ENCODE data around the gene PSMB9. TPM values are rescaled to one million over a fixed set of nuclear protein-coding genes. Genes with fewer than 3 reads are reported as not detected.
A peak's percentile ranks its signal among the peaks of the same experiment; 100 is the strongest.
"Not testable (repeated sequence)": the region's sequence is repeated elsewhere in the genome, so short reads cannot be mapped to it uniquely, and the experiment has no call there.

Gene PSMB9
- total and polyA plus RNA-seq, 4 donors: 14.4 to 183 (median 61.9) TPM

DNA sequence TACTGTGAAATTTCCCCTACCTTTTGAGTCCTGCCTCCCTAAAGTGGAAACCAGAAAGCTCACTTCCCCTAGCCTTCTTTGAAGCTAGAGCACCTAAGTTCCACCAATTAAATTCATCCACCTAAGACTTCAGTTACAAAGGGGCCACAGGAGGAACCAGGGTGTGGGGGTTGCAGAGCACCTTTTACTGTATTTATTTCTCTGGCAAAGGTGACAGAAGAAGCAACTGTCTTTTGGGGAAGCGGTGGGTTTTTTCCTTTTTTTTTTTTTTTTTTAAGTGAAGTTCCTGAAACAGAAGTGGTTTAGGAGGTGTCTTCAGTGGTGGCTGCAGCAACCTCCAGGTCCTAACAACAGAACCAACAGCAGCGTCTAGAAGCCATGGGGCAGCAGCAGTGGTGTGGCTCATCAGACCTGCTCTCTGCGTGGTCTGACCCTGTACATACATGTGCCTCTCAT, 13.1 kb downstream of the PSMB9 start:
- no peaks in the 10 kb centered on the region for H3K9me3 ChIP-seq (ENCODE audit: control insufficient read depth in 4 of 4, insufficient read depth in 3 of 4, low read length in 3 of 4)
- TF ChIP-seq, protein P1, sequence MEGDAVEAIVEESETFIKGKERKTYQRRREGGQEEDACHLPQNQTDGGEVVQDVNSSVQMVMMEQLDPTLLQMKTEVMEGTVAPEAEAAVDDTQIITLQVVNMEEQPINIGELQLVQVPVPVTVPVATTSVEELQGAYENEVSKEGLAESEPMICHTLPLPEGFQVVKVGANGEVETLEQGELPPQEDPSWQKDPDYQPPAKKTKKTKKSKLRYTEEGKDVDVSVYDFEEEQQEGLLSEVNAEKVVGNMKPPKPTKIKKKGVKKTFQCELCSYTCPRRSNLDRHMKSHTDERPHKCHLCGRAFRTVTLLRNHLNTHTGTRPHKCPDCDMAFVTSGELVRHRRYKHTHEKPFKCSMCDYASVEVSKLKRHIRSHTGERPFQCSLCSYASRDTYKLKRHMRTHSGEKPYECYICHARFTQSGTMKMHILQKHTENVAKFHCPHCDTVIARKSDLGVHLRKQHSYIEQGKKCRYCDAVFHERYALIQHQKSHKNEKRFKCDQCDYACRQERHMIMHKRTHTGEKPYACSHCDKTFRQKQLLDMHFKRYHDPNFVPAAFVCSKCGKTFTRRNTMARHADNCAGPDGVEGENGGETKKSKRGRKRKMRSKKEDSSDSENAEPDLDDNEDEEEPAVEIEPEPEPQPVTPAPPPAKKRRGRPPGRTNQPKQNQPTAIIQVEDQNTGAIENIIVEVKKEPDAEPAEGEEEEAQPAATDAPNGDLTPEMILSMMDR (IDR thresholded peaks at IDR 0.05; ENCODE audit: control extremely low read depth, extremely low read depth): no peak
- peaks cover 0 to 1% (median 0%) of the 10 kb centered on the region in 4 donors for H3K36me3 ChIP-seq (ENCODE audit: control insufficient read depth in 4 of 4, insufficient read depth in 4 of 4, low read length in 4 of 4)
- H3K4me1 ChIP-seq (ENCODE audit: control insufficient read depth in 5 of 5, insufficient read depth in 5 of 5, low read length in 5 of 5): peaks cover 0 to 10% (median 0%) of the 10 kb centered on the region in 5 donors
- WGBS, 2 donors: 28 to 68% methylated on average over 3 of the region's 3 CpGs
- DNase-seq (no peak), ATAC-seq (ENCODE audit: insufficient read depth, low FRiP score) (no peak)
- no peak overlapping the region for H3K9ac ChIP-seq (ENCODE audit: insufficient read depth in 1 of 2, low read length in 2 of 2)
- no peak overlapping the region for H3K4me3 ChIP-seq
- H3K27me3 ChIP-seq (ENCODE audit: control insufficient read depth in 3 of 3, insufficient read depth in 3 of 3, low read length in 2 of 3): peaks cover 0 to 45% (median 13%) of the 10 kb centered on the region in 3 donors
- no peak overlapping the region for H3K27ac ChIP-seq (ENCODE audit: low read depth in 1 of 2, low read length in 1 of 2)

DNA sequence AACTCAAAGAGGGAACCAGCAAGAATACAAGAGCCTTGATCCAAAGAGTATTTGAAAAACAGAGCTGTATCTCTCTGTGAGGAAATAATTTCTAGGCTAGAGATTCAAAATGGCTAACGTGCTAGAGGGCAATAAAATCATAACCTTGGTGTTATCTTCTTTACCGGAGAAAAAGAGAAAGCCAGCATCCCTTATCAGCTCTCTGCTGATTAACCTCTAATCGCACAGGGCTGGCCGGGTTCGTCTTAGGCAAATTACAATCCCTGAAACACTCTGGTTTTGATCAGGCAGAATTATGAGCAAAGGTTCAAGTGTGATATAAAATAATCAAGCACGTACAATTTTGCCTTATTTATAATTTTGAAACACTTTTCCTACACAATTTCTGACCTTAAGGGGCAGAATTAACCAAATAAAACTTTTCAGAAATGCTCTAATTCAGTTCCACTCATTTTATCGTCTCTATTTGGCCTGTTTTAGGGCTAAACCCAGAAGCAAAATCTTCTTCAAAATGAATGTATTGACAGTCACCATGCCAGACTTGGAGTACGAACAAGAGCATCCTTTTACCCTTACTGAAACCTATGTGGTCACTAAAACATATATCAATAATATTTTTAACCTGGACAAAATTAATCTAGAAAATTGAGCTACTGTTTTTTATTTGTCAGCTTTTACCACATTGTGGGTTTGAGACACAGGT, 13.7 kb downstream of the PSMB9 start:
- Histone ChIP-seq H3K27me3 (ENCODE audit: control insufficient read depth in 3 of 3, insufficient read depth in 3 of 3, low read length in 2 of 3) (peaks cover 0 to 45% (median 13%) of the 10 kb centered on the region in 3 donors), H3K27ac (ENCODE audit: low read depth in 1 of 2, low read length in 1 of 2) (no peak overlapping the region), H3K36me3 (ENCODE audit: control insufficient read depth in 4 of 4, insufficient read depth in 4 of 4, low read length in 4 of 4) (peaks cover 0 to 1% (median 0%) of the 10 kb centered on the region in 4 donors), H3K9me3 (ENCODE audit: control insufficient read depth in 4 of 4, insufficient read depth in 3 of 4, low read length in 3 of 4) (no peaks in the 10 kb centered on the region), H3K4me1 (ENCODE audit: control insufficient read depth in 5 of 5, insufficient read depth in 5 of 5, low read length in 5 of 5) (peaks cover 0 to 10% (median 0%) of the 10 kb centered on the region in 5 donors), H3K9ac (ENCODE audit: insufficient read depth in 1 of 2, low read length in 2 of 2) (no peak overlapping the region), H3K4me3 (no peak overlapping the region)
- DNase-seq (no peak), ATAC-seq (ENCODE audit: insufficient read depth, low FRiP score) (no peak)
- TF ChIP-seq, protein P1 (IDR thresholded peaks at IDR 0.05; ENCODE audit: control extremely low read depth, extremely low read depth): no peak
- 55 to 67% methylated on average over 8 of the region's 8 CpGs for WGBS, 2 donors

DNA sequence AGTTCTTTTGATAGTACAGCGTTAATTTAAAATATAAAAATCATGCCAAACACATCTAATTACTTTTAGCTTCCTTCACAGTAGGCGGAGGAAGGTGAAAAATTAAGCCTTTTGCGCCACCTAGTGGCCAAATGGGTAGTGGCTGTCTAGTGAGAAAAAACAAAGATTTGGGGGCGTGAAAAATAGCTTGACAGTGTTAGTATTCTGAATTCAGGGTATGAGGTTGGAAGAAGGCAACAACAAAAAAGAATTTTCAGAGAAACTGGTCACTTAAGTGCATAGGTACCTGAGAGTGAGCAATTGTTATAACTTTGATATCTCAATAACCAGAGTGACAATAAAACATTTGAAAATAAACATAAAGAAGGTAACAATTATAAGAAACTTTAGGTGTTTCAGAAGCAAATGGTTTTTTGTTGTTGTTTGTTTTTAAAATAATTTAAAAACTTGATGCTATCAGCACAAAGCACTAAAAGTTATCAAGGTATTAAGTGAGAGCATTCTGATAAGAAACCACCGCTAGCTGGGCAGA, 14.3 kb downstream of the PSMB9 start:
- peaks cover 0 to 10% (median 0%) of the 10 kb centered on the region in 5 donors for H3K4me1 ChIP-seq (ENCODE audit: control insufficient read depth in 5 of 5, insufficient read depth in 5 of 5, low read length in 5 of 5)
- H3K36me3 ChIP-seq (ENCODE audit: control insufficient read depth in 4 of 4, insufficient read depth in 4 of 4, low read length in 4 of 4): peaks cover 0 to 1% (median 0%) of the 10 kb centered on the region in 4 donors
- WGBS, 2 donors: 16 to 19% methylated on average over 5 of the region's 5 CpGs
- no peak overlapping the region for H3K27ac ChIP-seq (ENCODE audit: low read depth in 1 of 2, low read length in 1 of 2)
- TF ChIP-seq, protein P1 (IDR thresholded peaks at IDR 0.05; ENCODE audit: control extremely low read depth, extremely low read depth): peak; percentile 96
- no peaks in the 10 kb centered on the region for H3K9me3 ChIP-seq (ENCODE audit: control insufficient read depth in 4 of 4, insufficient read depth in 3 of 4, low read length in 3 of 4)
- DNase-seq (peak; percentile 82 to 89 (median 89)), ATAC-seq (ENCODE audit: insufficient read depth, low FRiP score) (no peak)
- H3K27me3 ChIP-seq (ENCODE audit: control insufficient read depth in 3 of 3, insufficient read depth in 3 of 3, low read length in 2 of 3): peaks cover 0 to 43% (median 13%) of the 10 kb centered on the region in 3 donors
- H3K9ac ChIP-seq (ENCODE audit: insufficient read depth in 1 of 2, low read length in 2 of 2): no peak overlapping the region
- no peak overlapping the region for H3K4me3 ChIP-seq

DNA sequence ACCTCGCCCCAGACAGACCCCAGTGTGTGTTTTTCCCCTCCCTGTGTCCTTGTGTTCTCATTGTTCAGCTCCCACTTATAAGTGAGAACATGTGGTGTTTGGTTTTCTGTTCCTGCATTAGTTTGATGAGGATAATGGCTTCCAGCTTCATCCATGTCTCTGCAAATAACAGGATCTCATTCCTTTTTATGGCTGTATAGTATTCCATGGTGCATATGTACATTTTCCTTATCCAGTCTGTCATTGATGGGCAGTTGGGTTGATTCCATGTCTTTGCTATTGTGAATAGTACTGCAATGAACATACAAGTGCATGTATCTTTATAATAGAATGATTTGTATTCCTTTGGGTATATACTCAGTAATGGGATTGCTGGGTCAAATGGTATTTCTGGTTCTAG, 20.0 kb downstream of the PSMB9 start:
- H3K27ac ChIP-seq (ENCODE audit: low read depth in 1 of 2, low read length in 1 of 2); ATAC-seq (ENCODE audit: insufficient read depth, low FRiP score); H3K36me3 ChIP-seq (ENCODE audit: control insufficient read depth in 4 of 4, insufficient read depth in 4 of 4, low read length in 4 of 4); H3K4me3 ChIP-seq; DNase-seq; H3K4me1 ChIP-seq (ENCODE audit: control insufficient read depth in 5 of 5, insufficient read depth in 5 of 5, low read length in 5 of 5); H3K9ac ChIP-seq (ENCODE audit: insufficient read depth in 1 of 2, low read length in 2 of 2); H3K9me3 ChIP-seq (ENCODE audit: control insufficient read depth in 4 of 4, insufficient read depth in 3 of 4, low read length in 3 of 4): not testable (repeated sequence)
- WGBS, 2 donors: 0 to 56% methylated on average over 1 of the region's 1 CpG
- H3K27me3 ChIP-seq (ENCODE audit: control insufficient read depth in 3 of 3, insufficient read depth in 3 of 3, low read length in 2 of 3): peaks cover 0 to 40% (median 34%) of the 10 kb centered on the region in 3 donors

All from lung (tissue), 12 donors.